Superior temporal gyrus (tissue), 1 donor: Measurements from ENCODE around the gene HAT1.
A peak's percentile ranks its signal among the peaks of the same experiment; 100 is the strongest.
"Not testable (repeated sequence)": the region's sequence is repeated elsewhere in the genome, so short reads cannot be mapped to it uniquely, and the experiment has no call there.

Experiments used
- DNase-seq: peaks from one replicate; pipeline ENCODE4 v3.0.0-alpha.2; 2016; ENCODE audit errors: extremely low spot score

Gene HAT1

DNA sequence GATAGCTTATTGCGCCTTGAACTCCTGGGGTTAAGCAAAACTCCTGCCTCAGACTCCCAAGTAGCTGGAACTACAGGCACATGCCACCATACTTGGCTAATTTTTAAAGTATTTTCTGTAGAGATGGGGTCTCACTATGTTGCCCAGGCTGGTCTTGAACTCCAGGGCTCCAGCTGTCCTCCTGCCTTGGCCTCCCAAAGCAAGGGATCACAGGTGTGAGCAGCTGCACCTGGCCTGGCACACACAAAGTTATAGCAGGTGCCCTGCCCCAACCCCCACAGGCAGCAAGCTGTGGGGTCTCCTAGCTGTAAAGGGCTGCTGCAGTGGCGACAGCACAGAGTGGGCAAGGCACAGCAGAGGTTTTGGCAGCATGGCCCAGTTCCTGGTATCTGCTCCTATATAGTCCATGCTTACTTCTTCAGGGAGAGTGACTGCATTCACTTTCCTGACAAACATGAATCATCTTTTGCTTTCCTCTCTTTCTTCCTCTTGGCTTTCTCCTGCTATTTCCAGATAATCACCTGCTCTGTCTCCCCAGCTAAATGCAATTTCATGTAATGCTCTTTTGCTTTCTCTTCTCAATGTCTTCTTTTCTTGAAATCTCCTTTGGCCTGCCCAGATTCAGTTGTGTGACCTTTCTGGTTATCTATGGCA, 50.2 kb downstream of the HAT1 start:
- DNase-seq = no peak

DNA sequence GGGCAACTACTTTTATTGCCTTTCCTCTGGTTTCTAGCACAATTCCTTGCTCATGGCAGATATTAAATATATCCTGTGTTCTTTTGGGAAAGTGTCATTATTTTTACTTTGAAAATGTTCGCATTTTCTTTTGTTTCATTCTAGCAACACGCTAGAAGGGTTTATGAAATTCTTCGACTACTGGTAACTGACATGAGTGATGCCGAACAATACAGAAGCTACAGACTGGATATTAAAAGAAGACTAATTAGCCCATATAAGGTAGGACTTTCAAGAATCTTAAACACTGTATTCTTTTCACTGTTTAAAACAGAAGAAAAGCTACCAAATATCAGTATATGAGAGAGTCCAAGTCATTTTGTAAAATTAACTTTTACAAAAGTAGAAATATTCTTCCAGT, 56.8 kb downstream of the HAT1 start:
- DNase-seq = no peak

DNA sequence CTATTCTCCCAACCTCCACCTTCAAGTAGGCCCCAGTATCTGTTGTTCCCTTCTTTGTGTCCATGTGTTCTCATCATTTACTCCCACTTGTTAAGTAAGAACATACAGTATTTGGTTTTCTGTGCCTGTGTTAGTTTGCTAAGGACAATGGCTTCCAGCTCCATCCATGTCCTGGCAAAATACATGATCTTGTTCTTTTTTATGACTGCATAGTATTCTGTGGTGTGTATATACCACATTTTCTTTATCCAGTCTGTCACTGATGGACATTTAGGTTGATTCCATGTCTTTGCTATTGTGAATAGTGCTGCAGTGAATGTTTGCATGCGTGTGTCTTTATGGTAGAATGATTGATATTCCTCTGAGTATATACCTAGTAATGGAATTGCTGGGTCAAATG, 61.7 kb downstream of the HAT1 start:
- not testable (repeated sequence) for DNase-seq

DNA sequence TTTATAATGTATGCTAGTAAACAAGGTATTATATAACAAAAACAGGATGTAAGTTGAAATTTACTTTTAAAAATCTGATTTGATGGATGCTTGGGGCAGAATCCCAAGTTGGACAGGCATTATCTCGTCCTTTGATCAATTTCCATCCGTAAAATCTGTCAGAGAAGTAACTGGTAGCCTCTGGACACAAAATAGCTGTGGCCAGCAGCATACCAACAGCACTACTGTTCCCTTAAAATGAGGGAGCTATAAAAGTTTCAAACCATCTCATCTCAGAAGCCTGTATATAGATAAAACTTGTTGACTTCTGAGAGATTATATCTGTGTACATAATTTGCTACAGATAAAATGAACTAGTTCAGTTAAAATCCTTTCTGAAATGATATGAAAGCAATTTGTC, 62.8 kb downstream of the HAT1 start:
- no peak for DNase-seq

DNA sequence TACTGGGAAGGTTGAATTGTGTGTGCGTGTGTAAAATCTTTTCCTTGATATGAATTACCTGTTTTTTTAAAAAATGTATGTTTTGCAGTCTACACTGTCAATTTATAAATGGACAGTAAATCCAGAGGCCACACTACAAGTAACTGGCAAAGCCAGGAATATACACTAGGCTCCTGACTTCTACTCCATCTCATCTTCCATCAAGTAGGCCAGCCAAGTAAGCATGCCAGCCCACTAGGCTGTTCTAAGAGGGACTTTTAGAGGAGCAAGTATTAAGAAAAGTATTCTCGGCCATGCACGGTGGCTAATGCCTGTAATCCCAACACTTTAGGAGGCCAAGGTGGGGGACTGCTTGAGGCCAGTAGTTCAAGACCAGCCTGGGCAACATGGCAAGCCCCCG, 64.5 kb downstream of the HAT1 start:
- no peak for DNase-seq

DNA sequence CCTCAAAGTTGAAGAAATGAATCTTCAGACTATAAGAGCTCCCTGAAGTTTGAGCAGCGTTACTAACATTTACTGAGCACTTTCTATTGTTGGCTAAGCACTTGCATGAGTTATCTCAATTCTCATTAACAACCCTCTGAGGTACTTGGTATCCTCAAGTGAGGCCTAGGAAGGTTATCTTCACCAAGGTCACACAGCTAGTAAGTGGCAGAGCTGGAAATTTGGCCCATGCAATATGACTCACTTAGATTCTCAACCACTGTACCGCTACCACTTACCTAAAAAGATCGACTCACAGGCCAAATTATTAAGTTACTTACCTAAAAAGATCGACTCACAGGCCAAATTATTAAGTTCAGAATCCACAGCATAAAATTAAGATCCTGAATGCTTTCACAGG, 68.8 kb downstream of the HAT1 start:
- no peak for DNase-seq

DNA sequence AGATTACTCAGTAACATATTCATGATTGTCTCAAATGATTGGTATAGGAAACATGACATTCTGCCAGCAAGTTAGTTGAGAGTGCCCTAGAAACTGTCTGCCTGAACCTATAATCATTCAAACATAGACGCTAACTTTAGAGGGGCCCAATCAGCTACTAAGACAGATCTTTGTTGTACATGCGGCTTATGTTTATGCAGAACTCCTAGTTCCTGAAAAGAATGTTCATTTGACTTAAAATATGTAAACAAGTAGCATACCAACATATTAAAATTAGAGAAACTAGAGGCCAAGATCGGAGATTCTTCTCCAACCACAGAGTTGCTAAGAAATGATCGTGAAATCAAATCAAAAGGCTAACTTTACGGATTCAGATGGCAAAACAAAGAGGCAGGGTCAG, 73.3 kb downstream of the HAT1 start:
- no peak for DNase-seq

DNA sequence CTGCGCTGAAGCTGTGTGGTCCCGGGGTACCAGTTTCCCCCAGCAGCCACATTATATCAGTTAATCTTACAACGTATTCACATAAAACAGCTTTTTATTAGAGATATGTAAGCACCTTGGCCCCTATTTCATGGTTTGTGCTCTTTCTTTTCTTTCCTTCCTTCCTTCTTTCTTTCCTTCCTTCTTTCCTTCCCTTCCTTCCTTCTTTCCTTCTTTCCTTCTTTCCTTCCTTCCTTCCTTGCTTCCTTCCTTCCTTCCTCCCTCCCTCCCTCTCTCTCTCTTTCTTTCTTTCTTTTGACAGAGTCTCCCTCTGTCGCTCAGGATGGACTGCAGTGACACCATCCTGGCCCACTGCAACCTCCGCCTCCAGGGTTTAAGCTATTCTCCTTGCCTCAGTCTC, 73.8 kb downstream of the HAT1 start:
- DNase-seq = no peak

DNA sequence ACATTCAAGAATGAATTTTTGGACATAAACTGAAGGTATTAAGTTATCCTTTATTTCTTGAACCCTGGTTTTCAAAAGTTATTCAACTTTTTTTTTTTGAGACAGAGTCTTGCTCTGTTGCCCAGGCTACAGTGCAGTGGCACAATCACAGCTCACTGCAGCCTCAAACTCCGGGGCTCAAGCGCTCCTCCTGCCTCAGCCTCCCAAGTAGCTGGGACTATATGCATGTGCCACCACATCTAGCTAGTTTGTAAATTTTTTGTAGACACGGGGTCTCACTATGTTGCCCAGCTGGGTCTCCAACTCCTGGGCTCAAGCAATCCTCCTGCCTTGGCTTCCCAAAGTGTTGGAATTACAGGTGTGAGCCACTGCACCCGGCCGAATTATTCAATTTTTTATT, 74.8 kb downstream of the HAT1 start:
- DNase-seq = not testable (repeated sequence)

DNA sequence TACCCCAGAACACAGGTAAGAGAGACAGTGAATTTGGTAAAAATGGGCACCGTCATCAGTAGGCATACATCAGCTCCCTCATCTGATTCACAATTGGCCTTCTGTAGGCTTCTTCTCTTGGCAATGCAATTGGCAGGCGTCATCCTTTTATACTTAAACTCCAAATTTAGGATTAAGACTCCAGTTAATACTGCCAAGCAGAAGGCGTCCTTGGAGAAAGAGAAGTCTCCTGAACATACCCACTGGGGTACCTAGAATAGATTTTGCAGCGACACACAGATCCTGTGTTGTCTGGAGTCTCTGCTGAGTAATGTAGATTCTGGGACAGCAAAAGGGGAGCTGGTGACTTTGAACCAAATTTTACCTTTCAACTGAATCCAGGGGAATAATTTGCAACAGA, 76.9 kb downstream of the HAT1 start:
- peak; percentile 57 for DNase-seq

DNA sequence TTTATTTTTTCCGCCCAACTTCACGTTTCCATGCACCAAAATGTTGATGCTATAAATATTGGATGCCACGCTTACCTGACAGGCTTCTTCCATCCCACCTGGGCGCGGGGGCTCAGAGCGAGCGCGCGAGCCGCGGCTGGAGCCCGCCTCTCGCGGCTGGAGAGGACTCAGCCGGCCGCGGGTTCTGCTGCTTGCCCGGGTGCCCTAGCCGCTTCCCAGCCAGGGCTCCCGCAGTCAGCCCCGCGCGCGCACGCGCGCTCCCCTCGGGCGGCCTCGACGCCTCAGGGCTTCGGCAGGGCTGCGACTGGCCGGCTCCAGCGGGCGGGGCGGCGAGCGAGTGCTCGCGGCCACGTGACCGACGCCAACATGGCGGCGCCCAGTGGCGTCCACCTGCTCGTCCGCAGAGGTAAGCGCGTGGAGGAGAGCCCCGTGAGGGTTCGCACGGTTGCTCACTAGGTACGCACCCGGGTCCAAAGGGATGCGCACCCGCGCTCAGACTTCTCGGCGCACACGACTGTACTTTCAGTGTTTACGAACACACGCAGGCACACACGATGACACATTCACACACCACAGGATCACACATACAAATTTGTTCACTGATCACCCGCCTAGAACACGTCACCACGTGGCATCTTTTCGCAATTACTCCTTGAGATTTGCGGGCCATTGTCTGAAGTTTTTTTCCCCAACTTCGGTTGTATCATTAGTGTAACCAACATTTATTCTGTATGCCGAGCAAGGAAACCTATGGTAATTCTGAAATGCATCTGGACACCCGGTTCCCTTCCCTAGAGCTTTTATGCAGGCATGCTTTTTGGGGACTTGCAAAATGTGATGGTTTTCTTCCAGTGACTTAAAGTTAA, 77.6 kb downstream of the HAT1 start, which contains the start of gene METAP1D:
Gene METAP1D (plus strand): TSS at position 350 of the 866 bp plus-strand sequence. CDS start 17 bp downstream, at position 367.
- DNase-seq = peak; percentile 92

DNA sequence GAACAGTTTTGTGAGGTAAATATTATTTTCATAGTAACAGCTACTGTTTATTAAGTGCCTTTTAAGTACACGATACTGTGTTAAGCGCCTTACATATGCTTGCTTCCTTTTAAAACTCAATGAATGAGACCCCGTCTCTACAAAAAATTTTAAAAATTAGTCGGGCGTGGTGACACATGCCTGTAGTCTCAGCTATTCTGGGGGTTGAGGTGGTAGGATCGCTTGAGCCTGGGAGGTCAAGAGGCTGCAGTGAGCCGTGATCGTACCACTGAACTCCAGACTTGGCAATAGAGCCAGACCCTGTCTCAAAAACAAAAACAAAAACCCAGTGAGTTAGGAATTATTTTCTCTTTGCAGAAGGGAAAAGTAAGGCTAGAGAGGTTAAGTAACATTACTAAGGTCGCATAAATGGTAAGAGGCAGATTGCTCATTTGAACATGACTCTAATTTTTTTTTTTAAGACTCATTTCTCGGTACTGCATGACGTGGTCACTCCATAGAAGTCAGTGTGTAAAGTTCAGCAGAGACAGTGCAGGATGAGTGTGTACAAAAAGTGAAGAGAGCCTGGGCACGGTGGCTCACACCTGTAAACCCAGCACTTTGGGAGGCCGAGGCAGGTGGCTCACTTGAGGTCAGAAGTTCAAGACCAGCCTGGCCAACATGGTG, 78.6 kb downstream of the HAT1 start:
- DNase-seq = no peak

DNA sequence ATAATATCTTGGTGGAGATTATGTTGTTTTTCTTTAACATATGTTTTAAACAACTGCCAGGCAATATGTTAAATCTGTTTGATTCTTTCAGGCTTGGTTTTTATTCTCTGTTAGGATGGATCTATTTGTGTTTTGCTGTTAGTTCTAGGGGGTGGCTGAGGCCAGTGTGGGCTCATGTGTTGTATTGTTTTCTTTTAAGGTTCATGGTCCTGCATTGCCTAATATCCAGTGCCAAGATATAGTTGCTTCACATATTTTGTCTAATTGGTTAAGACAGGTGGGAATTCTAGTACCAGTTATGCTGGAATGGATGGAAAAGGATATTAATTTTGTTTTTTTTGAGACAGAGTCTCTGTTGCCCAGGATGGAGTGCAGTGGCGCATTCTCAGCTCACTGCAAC, 85.1 kb downstream of the HAT1 start:
- DNase-seq = no peak

DNA sequence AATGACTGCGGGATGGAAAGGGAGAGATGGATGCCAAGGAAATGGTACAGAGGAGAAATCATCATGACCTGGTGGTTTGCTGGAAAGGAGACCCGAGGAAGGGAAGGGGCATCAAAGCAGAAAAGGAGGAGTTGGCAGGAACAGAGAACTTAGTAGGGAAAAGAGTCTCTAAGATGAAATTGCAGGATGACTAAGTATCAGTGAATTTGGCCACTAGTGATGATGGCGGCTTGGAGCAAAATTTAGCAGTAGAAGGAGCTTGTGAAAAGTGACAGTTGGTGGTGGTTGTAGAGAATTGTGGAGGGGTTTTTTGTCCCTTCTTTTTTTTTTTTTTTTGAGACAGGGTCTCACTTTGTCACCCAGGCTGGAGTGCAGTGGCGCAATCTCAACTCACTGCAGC, 87.6 kb downstream of the HAT1 start:
- DNase-seq = no peak

DNA sequence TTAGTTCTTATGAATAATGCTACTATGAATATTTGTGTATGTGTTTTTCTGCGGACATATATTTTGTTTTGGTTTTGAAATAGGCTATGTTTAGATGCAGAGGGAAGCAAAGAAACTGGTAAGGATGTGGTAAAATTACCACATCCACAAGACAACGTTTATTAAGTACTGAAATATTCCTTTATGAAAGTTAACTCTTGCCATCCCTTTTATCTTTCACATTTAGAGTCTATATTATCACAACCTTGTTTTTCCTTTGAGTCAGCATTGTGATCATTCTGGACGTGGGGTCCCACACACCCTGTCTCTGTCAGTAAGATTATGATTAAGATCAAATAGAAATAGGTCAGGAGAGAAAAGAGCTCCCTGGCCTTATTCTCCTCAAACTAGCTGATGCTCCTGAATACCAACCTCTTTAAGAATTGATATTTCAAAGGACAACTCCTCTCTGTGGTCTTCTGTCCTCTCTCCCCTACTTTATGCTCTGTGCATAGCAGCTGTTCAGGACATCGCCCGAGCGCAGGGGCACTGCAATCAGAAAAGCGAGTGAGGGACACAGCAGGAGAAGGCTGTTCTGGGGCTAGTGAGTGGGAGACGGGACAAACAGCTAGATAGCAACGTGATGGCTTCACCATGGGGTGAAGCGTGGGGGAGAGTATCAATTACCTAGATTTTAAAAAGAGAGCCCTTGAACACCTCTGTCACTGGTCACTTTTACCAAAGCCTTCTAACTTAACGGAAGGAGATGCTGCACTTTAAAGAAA, 89.7 kb downstream of the HAT1 start:
- no peak for DNase-seq

DNA sequence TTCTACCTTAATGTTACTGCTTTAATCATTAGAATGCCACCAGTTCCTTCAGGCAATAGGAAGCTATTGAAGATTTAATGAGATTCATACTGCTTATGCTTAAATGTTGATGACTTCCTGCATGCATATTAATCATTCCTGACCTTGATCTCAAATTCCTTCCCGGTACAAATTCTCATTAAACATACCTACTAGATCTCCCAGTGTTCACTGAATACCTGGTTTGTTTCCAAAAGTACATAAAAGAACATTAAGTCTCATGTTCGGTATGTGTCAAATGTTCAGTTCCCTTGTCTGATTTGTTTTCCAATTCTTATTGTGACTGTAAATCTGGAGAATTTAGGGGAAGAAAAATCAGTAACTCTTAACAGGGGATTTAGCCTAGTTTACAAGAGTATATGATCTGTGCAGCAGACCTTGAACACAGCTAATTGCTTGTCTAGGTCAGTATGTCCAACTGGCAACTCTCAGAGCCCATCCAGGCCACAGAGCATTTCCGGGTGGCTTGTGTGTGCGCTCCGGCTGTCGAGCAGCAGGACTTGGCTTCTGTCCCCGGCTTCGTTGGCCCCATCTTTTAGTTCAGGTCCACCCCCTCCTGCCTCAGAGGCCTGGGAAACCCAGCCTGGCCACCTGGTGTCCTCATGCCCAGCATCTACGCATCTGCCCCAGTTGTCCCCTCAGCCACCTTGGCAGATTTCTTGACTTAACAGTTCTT, 90.6 kb downstream of the HAT1 start:
- DNase-seq = no peak

DNA sequence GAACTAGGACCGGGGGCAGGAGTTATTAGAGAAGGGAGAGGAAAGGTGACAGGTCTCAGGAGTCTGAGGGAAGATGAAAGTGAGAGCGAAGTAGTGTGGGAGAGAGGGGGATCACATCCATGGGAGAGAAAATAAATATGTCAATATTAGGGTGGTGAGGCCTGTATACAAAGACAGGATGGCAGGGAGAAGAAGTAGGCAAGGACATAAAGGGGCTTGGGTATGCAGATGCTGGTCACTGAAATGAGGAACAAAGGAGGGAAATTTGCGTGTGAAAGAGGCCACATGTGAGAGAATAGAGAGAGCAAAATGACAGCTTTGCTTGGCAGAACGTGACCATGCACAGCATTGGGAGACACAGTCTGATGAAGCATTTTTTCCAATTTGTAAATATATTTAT, 91.1 kb downstream of the HAT1 start:
- no peak for DNase-seq

DNA sequence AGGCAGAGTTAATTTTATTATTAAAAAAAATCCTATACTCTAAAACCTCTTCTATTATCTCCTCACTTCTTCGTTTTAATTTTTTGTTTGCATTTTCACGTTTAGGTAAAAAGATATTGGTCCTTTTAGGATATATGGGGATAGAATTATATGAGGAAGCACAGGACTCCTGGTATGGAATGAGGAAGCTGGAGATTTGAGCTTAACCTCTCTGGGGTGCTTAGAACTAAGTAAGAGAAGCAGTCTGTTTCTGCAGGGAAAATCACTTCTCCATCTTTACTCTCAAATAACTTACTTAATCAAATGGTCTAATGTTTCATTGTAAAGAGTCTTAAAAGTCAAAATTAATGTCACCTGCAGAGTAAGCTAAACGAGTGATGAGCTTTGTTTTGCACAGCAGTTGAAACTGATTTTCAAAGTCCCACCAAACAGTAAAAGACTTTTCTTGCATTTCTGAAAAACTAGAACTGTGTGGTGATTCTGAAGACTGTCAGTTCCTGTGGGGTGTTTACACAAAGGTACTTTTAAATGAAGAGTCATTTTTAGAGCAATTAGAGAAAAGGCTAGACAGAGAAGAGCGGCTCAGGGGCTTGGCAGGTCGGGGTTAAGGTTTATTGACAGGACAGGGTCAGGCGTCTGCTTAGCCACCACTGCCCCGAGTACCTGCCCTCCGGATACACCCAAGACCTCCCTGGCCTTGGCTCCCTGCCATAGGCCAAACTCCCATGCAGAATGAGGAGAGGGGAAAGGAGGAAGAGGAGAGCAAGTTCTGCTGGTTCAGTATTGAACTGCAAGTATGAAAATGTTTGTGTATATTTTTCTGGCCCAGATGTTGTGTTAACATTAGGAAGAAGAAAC, 99.0 kb downstream of the HAT1 start:
- DNase-seq = peak; percentile 3

DNA sequence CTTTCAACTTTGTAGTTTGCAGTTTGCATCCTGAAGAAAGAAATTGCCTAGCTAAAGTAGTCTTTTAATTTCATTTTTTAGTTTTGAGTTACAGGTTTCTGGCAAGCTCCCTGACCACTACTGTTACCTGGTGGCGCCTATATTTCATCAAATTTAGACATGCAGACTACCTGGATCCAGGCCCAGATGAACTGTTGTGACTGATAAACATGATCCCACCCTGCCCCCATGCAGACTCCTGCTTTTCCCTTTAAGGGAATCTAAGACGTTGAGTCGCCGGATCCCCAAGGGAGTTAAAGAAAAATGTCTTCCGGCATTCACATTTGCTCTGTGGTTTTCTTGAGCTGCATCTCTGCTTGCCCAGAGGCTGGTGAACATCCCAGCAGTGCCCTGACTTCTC, 99.7 kb downstream of the HAT1 start:
- DNase-seq = peak; percentile 1

DNA sequence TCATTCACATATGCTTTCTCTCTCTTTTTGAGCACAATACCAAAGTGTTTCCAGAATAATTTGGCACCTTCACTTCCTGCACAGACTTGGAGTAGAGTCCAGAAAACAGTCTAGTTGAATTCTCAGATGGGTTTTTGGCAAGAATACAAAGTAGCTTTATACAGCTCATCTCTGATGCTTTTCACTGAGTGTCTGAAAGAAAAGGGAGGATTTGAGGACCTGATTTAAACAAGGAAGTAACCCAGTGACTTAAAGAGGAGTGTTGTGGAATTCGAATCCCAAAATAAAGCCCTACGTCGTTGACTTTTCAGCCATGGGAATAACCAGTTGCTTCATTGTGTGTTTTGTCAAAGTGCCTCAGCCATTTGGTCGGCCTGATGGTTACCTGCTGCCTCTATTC, 109.3 kb downstream of the HAT1 start:
- DNase-seq = peak; percentile 25
